Smooth muscle cell (in vitro differentiated cells): Measurements from ENCODE around the gene PRPF6. TPM values are rescaled to one million over a fixed set of nuclear protein-coding genes. Genes with fewer than 3 reads are reported as not detected.

Experiments
- DNase-seq: peaks from one replicate; lab custom pipeline; 2025; ENCODE audit not compliant: unreplicated experiment; lab: John Stamatoyannopoulos, UW
- H2AFZ ChIP-seq: fragments of 200-600 bp; sonication (generic); 2 replicates; pipeline ENCODE4 v1.6.0; 2016; ENCODE audit warnings: antibody characterized with exemption, low read depth, mild to moderate bottlenecking
- H3F3A ChIP-seq: fragments of 200-600 bp; sonication (generic); 2 replicates; pipeline ENCODE4 v1.6.0; 2017; ENCODE audit warnings: antibody characterized with exemption, low read depth
- H3K27ac ChIP-seq: fragments of 200-600 bp; sonication (generic); 2 replicates; pipeline ENCODE4 v1.5.1; 2016; ENCODE audit warnings: low read depth, mild to moderate bottlenecking
- H3K27me3 ChIP-seq: fragments of 200-600 bp; sonication (generic); 2 replicates; pipeline ENCODE4 v1.6.1; 2016; ENCODE audit warnings: low read depth, mild to moderate bottlenecking
- H3K36me3 ChIP-seq: fragments of 200-600 bp; sonication (generic); 2 replicates; pipeline ENCODE4 v1.5.1; 2016; ENCODE audit warnings: low read depth
- H3K4me1 ChIP-seq: fragments of 200-600 bp; sonication (generic); 2 replicates; pipeline ENCODE4 v1.5.1; 2016; ENCODE audit warnings: low read depth
- H3K4me2 ChIP-seq: fragments of 200-600 bp; sonication (generic); 2 replicates; pipeline ENCODE4 v1.6.0; 2016; ENCODE audit warnings: mild to moderate bottlenecking
- H3K4me3 ChIP-seq: fragments of 200-600 bp; sonication (generic); 2 replicates; pipeline ENCODE4 v1.5.1; 2016; ENCODE audit warnings: mild to moderate bottlenecking
- H3K79me2 ChIP-seq: fragments of 200-600 bp; sonication (generic); 2 replicates; pipeline ENCODE4 v1.6.0; 2016; ENCODE audit warnings: low read depth, mild to moderate bottlenecking
- H3K9ac ChIP-seq: fragments of 200-600 bp; sonication (generic); 2 replicates; pipeline ENCODE4 v1.6.0; 2016; ENCODE audit warnings: low read depth
- H3K9me3 ChIP-seq: fragments of 200-600 bp; sonication (generic); replicated peaks from 2 replicates; pipeline ENCODE4 v1.5.1; 2016; ENCODE audit warnings: low read depth
- H4K20me1 ChIP-seq: fragments of 200-600 bp; sonication (generic); 2 replicates; pipeline ENCODE4 v1.6.0; 2016; ENCODE audit warnings: low read depth
- CTCF ChIP-seq: fragments of 200-600 bp; sonication (generic); IDR thresholded peaks from 2 replicates; pipeline ENCODE4 v1.5.1; 2017; ENCODE audit warnings: borderline replicate concordance, mild to moderate bottlenecking, antibody characterized with exemption; ENCODE audit not compliant: insufficient read depth, poor library complexity, severe bottlenecking
- WGBS: methylation state at CpG from one replicate; pipeline ENCODE4 v1.1.7; 2016; ENCODE audit warnings: low lambda C conversion rate; 5-methylcytosine and 5-hydroxymethylcytosine counted together
- polyA plus RNA-seq: library from polyadenylated mRNA; unstranded; fragments of >200 nt; fragmentation: Nextera tagmentation; extraction: Ambion mirVana; gene quantifications from 2 replicates; pipeline ENCODE4 v1.2.1, GENCODE V29; 2016
- total RNA-seq: library from RNA; depleted of rRNA; stranded (reverse); fragments of >200 nt; gene quantifications from 2 replicates; pipeline ENCODE4 v1.2.3, GENCODE V29; 2014

The PRPF6 gene
- total and polyA plus RNA-seq, 2 experiments from 2014 or later = 33.3 to 51.2 TPM

GRCh38 chr20:63976980-63977738 is 3.8 kb upstream of the PRPF6 start:
- Histone ChIP-seq H3K4me1 (peaks cover 14% of the 10 kb centered on the region), H3K4me3 (no peak overlapping the region), H3K27ac (no peak overlapping the region), H3K79me2 (peaks cover 10% of the 10 kb centered on the region), H3K27me3 (no peaks in the 10 kb centered on the region), H3K9me3 (no peaks in the 10 kb centered on the region), H3F3A (no peaks in the 10 kb centered on the region), H3K4me2 (no peak overlapping the region), H2AFZ (no peak overlapping the region), H3K9ac (no peak overlapping the region), H4K20me1 (no peaks in the 10 kb centered on the region), H3K36me3 (no peaks in the 10 kb centered on the region)
- TF ChIP-seq CTCF = no peak
- DNase-seq = no peak
- 90% methylated on average over 14 of the region's 18 CpGs for WGBS

- H3K9ac ChIP-seq = no peak overlapping the region
- H4K20me1 ChIP-seq = no peaks in the 10 kb centered on the region
- DNase-seq = no peak
- peaks cover 16% of the 10 kb centered on the region for H3K4me1 ChIP-seq
- no peaks in the 10 kb centered on the region for H3F3A ChIP-seq
- no peak overlapping the region for H3K27ac ChIP-seq
- H3K4me2 ChIP-seq = peak overlapping the region; percentile 96
- H3K27me3 ChIP-seq = no peaks in the 10 kb centered on the region
- H3K36me3 ChIP-seq = no peaks in the 10 kb centered on the region
- H3K79me2 ChIP-seq = peaks cover 17% of the 10 kb centered on the region
- H3K4me3 ChIP-seq = no peak overlapping the region
- no peak overlapping the region for H2AFZ ChIP-seq
- TF ChIP-seq CTCF = no peak
- no peaks in the 10 kb centered on the region for H3K9me3 ChIP-seq
- 30% methylated on average over 16 of the region's 16 CpGs for WGBS
These were observed 3.1 kb upstream of the PRPF6 start for GRCh38 chr20:63977739-63978276.

- Histone ChIP-seq H3K27me3 (no peaks in the 10 kb centered on the region), H3K27ac (no peak overlapping the region), H3F3A (no peaks in the 10 kb centered on the region), H3K9me3 (no peaks in the 10 kb centered on the region), H2AFZ (peak overlapping the region; percentile 65), H3K4me3 (peak overlapping the region; percentile 62), H3K36me3 (no peaks in the 10 kb centered on the region), H3K4me1 (peaks cover 16% of the 10 kb centered on the region), H3K79me2 (peaks cover 17% of the 10 kb centered on the region), H3K4me2 (peak overlapping the region; percentile 96), H3K9ac (peak overlapping the region; percentile 22), H4K20me1 (no peaks in the 10 kb centered on the region)
- no peak for DNase-seq
- 10% methylated on average over 48 of the region's 52 CpGs for WGBS
- no peak for TF ChIP-seq CTCF
These were observed 2.4 kb upstream of the PRPF6 start for GRCh38 chr20:63978319-63979228.
